ENCODE data around the gene CAPN7.

DNA sequence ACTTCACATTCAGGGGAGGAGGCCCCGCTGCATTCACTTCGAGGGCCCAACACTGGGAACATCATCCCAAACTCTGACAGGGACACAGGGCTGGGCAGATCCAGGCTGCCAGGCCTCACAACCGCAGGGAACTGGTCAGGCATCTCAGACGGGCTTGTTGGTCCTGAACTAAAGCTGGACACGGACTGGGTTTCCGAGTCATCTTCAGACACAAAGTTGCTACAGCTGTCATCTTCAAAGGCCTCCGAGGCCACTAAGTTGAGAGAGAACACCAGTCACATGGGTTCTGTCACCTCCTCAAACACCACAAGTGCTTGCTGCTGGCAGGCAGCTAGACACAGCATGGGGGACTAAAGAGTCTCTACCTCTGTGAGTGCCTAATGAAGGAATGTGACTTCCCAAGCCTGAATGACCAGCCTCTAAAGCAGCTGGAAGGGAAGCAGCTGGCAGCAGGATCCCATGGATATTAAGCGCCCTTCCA, 50.9 kb downstream of the CAPN7 start:
- TF ChIP-seq, protein P1, sequence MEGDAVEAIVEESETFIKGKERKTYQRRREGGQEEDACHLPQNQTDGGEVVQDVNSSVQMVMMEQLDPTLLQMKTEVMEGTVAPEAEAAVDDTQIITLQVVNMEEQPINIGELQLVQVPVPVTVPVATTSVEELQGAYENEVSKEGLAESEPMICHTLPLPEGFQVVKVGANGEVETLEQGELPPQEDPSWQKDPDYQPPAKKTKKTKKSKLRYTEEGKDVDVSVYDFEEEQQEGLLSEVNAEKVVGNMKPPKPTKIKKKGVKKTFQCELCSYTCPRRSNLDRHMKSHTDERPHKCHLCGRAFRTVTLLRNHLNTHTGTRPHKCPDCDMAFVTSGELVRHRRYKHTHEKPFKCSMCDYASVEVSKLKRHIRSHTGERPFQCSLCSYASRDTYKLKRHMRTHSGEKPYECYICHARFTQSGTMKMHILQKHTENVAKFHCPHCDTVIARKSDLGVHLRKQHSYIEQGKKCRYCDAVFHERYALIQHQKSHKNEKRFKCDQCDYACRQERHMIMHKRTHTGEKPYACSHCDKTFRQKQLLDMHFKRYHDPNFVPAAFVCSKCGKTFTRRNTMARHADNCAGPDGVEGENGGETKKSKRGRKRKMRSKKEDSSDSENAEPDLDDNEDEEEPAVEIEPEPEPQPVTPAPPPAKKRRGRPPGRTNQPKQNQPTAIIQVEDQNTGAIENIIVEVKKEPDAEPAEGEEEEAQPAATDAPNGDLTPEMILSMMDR (IDR thresholded peaks at IDR 0.05), result no peak
- TF ChIP-seq POLR2A (IDR thresholded peaks at IDR 0.05) (no peak), EP300 (IDR thresholded peaks at IDR 0.05) (no peak)

Measured in ovary (tissue), 3 donors.